AG09319 (cell line): ENCODE data around the gene DPF3.
"Not testable (repeated sequence)": the region's sequence is repeated elsewhere in the genome, so short reads cannot be mapped to it uniquely, and the experiment has no call there.

Experiments used
- DNase-seq: peaks from one replicate; pipeline ENCODE4 v3.0.0-alpha.2; 2010; ENCODE audit warnings: low read depth; ENCODE audit errors: extremely low read depth
- CTCF ChIP-seq: IDR thresholded peaks from 2 replicates; pipeline ENCODE4 v1.5.1; 2011; ENCODE audit warnings: low read depth, mild to moderate bottlenecking, inconsistent platforms, low read length, moderate library complexity

DPF3 gene

GRCh38 chr14:72880820-72881219 is 13.1 kb downstream of the DPF3 start:
- no peak for DNase-seq
- TF ChIP-seq CTCF: no peak

DNA sequence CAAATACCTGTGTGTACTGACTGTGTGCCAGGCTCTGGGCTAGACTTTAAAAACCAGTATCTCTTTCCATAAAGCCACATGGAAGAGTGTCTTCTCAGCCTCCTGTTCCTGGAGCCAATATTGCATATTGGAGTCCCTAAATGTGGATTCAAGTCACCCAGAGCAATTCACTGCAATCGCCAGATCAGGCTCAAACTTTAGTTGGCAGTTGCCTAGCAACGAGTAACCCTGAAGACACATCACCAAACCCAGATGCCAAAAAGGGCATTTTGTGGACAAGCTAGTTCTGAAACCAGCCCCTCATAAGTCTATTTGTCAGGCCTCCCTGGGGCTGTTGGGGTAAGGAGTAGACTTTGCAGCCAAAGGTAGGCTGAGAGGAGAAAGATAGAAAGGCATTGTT is 13.7 kb downstream of the DPF3 start:
- no peak for DNase-seq

DNA sequence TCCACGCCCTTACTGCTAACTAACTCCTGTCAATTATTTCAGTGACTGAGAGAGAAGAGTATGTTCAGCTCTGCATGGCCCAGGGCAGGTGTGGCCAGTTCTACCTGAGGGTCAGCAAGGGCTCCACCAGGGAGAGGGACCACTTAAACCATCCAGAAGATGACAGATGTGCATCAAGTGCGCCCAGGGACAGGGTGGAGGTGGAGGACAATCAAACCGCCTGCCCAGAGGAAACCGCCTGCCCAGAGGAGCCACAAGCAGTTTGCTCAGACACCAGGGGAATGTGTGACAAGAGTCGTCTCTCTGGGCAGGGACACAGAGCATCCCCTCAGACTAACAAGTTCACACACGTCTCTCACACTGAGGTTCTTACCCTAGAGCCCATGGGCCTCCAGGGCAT is 14.5 kb downstream of the DPF3 start:
- no peak for DNase-seq
- no peak for TF ChIP-seq CTCF

More for the DNA sequence above, 13.7 kb downstream of the DPF3 start:
- TF ChIP-seq CTCF: no peak

- no peak for DNase-seq
- no peak for TF ChIP-seq CTCF
These were observed 15.2 kb downstream of the DPF3 start for GRCh38 chr14:72878746-72879145.

DNA sequence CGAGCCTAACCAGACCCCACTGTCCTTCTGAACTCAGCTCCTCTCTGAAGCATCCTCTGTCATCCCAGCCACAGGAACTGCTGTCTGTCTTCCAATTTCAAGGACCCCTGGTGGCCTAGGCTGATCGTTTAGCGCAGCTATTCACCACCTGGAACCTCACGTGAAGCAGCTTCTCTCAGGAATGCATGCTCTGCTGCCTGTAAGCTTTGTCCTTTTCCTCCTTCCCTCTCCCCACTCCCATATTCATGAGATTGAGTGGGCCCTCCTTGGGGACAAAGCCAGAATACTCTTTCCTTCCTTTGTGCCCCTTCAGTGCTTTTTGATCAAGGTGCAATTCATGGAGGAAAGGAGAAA is 17.2 kb downstream of the DPF3 start:
- no peak for DNase-seq
- no peak for TF ChIP-seq CTCF

- DNase-seq: no peak
- no peak for TF ChIP-seq CTCF
These were observed 17.7 kb downstream of the DPF3 start for GRCh38 chr14:72876005-72876709.

DNA sequence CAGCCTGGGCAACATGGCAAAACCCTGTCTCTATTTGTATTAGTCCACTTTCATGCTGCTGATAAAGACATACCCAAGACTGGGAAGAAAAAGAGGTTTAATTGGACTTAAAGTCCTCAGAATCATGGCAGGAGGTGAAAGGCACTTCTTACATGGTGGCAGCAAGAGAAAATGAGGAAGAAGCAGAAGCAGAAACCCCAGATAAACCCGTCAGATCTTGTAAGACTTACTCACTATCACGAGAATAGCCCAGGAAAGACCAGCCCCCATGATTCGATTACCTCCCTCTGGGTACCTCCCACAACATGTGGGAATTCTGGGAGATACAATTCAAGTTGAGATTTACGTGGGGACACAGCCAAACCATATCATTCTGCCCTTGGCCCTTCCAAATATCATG is 23.0 kb downstream of the DPF3 start:
- not testable (repeated sequence) for DNase-seq
